ENCODE measurements around the gene SIN3A.
A peak's percentile ranks its signal among the peaks of the same experiment; 100 is the strongest.
"Not testable (repeated sequence)": the region's sequence is repeated elsewhere in the genome, so short reads cannot be mapped to it uniquely, and the experiment has no call there.

SIN3A gene

DNA sequence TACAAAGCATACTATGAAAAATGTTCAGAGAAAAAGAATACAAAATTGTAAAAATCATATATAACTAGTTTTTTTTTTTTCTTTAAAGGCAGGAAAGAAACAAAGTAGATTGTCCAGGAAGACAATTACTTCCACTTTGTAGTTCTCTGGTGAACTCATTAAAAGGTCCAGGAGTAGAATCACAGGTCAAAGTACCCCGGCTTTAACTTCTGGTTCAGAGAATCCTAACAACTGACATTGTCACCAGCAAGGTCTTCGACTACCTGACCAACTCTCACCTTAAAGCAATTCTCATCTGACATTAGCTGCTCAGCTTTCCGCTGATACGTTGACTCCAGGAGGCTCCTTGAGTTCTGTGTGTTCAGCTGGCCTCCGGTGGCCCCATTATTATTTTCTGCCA lies 67.5 kb downstream of the SIN3A start:
- DNase-seq (ENCODE audit: extremely low read depth in 1 of 2, low read depth in 1 of 2): not testable (repeated sequence)

DNA sequence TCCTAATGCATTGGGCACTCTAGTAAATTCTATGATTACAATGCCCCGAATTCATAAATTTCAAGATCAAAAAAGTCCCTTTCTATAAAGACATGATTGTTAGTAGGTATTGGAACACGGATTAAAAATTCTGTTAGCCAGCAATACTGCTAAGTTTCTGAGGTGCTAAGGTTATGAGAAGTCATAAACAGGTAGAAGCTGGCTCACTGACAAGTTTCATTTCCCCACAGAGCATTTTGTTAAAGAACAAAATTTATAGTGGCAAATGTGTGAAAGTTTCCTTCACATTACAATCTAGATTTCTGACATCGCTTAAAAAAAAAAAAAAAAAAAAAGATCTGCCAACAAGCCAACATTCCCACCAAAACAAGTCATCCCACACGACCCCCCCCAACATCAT lies 70.7 kb downstream of the SIN3A start:
- no peak for DNase-seq (ENCODE audit: extremely low read depth in 1 of 2, low read depth in 1 of 2)

DNA sequence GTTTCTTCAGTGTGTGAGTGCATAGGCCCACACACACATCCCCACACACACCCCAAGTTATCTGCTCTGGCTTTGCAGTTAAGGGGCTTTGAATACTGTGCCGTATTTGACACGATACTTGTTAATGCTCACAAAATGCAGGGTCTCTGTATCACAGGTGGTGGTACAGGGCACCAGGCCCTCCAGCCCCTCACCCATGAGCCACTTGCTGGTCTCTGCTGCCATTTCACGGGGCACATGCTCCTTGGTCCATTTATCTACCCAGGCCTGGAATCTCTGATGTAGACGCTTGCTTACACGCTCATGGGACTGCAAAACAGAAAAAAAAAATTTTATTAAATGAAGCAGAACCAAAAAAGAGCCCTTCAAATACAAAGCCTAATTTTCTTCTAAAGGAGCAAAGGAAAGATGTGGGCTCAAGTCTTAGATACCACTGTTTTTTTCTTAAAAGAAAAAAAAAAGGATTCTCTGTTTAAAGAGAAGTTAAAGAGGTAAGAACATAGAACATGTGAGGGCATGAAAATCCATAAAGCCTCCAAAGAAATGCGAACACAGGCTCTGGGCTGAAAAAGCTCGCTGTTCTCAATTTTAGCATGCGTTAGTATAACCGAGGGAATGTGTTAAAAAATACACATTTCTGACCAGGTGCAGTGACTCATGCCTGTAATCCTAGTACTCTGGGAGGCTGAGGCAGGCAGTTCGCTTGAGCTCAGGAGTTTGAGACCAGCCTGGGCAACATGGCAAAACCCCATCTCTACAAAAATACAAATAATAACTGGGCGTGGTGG lies 79.4 kb downstream of the SIN3A start:
- DNase-seq (ENCODE audit: extremely low read depth in 1 of 2, low read depth in 1 of 2): no peak

DNA sequence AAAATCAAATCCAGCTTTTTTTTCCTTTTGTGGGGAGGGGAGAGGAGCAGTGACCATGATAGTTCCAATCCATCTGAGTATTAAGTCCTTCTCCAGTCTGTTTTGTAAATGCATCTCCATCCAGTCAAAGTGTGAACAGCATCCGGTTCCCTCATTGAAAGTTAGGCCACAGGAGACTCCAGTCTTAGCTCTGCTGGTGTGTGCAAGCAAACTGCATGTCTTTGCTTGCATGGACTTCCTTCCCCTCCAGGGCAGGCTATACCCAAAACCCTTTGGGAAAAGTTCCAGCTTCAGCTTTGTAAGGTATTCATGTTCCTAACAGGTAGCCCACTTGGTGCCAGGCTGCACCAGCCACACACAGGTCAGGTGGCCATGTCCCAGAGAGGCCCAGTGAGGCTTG lies 80.0 kb downstream of the SIN3A start:
- no peak for DNase-seq (ENCODE audit: extremely low read depth in 1 of 2, low read depth in 1 of 2)

DNA sequence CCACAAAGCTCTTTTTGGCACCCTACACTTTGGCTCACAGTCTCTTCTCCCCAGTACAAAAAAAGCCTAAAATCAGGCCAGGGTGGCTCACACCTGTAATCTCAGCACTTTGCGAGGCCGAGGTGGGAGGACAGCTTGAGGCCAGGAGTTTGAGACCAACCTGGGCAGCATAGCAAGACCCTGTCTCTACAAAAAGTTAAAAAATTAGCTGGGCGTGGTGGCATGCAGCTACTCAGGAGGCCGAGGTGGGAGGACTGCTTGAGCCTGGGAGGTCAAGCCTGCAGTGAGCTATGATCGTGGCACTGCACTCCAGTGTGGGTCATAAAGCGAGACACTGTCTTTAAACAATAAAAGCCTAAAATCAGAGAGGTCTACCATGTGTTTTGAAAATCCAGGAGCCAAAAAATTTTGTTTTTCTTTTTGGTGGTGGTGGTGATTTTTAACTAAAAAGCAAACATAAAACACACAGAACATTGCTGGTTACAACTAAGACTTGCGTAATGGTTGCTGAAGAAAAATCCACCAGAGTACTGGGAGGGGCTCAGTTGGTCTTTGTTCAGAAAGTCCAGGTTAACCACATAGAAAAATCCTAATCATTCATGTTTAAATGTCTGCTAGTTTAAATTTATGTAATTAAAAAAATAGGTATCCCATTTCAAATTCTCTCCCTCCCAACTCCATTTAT lies 81.5 kb downstream of the SIN3A start:
- no peak for DNase-seq (ENCODE audit: extremely low read depth in 1 of 2, low read depth in 1 of 2)

DNA sequence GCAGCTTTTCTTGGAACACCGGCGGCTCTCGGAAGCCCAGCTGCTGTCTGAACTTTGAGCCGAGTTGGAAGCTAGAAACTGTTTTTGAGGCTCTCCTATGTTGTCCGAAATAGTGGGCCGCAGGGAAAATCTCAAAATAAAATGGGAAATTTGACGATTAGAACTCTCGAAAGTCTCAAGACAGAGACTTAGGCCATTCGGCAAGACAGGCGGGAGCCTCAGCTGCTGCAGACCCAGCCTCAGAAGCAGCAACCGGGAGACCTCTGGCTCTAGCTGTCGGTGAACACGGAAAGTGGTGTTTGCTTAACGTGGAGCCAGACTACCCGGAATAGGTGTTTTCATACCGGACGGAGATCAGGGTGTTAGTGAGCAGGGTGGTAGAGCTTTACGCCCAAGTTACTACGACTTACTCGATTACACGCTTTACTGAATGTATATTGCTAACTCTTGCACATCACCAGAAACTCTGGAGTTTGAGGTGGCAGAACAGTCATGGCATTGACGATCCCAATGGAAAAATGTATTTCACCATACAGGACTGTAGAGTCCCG lies 82.7 kb downstream of the SIN3A start:
- no peak for DNase-seq (ENCODE audit: extremely low read depth in 1 of 2, low read depth in 1 of 2)

DNA sequence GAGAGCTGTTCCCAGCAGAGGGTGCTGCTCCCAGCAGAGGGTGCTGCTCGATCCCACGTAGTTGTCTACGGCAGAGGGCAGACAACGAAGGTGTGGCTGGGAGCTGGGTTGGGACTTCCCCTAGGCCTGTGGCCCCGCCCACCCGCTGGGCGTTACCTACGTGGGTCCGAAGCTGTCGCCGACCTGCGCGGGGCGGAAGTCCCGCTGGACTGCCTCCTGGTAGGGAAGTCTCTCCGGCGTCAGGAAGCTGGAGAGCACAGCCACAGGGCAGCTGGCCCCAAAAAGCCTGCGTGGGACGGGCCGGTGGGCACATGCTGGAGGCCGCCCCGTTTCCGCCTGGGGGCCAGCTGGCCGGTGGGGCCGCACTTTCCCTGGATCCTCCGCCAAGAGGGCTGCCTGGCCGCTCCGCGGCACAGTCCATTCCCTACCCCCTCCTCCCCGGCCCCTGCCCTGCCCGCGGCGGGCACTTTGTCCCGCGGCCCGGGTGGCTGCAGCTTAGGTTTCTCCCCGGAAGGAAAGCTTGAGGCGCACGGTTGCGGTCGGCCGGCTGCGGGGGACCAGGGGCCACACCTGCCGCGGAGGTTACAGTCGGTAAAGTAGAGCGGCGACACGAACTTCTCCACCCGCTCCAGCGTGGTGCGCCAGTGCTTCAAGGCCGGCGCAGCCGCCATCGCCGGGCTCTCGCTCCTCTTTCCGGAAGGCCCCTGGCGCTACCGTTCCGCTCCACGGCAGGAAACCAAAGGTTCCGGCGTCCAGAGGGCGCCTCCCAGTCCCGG lies 83.4 kb downstream of the SIN3A start, which contains the start of gene MAN2C1:
TSS of gene MAN2C1 (minus strand) at position 695 of the 776 bp plus-strand sequence. CDS start at position 671, 24 bp downstream.
- DNase-seq (ENCODE audit: extremely low read depth in 1 of 2, low read depth in 1 of 2): peak; percentile 68 to 81

DNA sequence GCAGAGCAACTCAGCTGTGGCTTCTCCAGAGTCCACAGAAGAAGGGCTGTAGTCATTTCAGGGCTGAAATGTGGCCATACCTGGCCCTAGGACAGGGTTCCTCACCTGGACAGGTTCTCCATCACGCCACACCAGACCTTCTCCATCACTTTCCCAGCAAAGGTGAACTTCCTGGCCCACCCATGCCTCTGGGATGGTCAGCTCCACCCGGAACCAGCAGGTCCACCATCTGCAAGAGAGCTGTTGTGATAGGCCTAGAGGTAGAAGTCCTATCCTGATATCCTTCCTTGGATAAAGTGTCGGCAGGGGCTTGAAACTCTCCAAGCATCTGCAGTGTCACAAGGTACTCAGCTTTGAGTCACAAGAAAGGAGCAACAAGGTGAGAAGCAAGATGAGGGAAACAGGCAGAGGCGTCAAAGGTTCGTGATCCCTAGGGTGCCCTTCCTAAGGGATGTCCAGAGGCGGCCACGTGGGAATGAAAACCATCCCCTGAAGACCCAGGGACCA lies 84.0 kb downstream of the SIN3A start:
- DNase-seq (ENCODE audit: extremely low read depth in 1 of 2, low read depth in 1 of 2): no peak

DNA sequence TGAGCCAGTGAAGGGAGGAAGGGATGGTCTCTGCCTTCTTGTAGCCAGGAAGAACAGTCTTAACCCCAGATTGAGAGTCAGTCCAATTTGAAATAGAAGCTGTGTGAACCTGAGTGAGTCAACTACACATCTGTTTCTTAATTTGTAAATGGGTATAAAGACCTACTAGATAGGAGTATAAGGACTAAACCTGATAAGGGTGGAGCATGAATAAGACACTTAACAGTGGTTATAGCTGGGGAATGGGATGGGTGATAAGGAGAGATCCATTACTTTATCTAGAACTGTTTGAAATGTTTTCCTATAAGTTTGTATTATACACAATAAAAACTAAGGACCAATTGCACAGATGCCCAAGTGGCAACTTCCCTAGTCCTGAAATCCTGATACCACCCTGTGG lies 84.5 kb downstream of the SIN3A start:
- DNase-seq (ENCODE audit: extremely low read depth in 1 of 2, low read depth in 1 of 2): no peak

DNA sequence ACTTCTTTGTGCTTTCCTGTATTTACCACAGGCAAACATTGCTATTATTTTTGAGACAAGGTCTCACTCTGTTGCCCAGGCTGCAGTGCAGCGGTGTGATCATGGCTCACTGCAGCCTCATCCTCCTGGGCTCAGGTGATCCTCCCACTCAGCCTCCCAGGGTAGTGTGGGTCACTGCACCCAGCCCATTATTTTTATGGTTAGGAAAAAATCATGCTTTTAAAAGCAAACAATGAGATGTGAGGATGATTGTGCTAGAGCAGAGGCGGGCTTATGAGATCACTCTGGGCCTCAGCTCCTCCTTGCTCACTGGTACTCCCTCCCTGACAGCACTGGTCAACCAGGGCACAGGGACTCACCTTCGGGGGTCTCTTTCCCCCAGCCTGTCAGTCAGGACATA lies 85.3 kb downstream of the SIN3A start:
- DNase-seq (ENCODE audit: extremely low read depth in 1 of 2, low read depth in 1 of 2): no peak

DNA sequence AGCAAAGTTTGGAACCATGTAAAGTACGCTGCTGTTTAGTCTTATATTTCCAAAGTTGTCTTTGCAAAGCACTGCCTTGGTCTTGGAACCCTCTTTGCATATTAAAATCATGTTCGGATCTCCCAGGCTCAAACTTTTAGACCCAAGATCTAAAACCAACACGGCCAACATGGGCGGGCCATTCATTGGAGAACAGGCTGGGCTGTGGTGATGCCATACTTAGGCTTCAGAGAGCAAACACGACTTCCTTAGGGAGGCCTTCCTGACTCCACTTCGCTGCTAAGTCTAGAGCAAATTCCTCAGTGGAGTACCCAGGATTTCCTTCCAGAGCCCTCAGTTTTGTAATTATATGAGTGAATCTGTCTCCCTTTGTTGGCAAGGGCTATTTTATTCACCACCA lies 86.6 kb downstream of the SIN3A start:
- no peak for DNase-seq (ENCODE audit: extremely low read depth in 1 of 2, low read depth in 1 of 2)

DNA sequence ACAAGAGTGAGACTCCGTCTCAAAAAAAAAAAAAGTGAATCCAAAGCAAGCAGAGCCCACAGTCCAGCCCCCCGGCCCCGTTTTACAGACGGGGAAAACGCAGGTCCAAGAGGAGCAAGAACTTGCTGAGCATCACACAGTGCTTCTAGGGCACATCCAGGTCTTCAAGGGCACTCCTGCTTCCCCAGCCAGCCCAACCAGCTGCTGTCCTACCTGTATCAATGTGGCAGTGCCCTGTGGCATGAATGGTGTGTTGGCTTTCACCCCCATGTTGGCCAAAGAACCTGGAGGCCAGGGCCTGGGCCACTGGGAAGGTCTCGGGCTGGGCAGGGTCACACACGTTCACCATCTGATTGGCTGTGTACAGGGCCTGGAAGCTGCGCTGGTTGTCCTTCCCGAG lies 87.7 kb downstream of the SIN3A start:
- DNase-seq (ENCODE audit: extremely low read depth in 1 of 2, low read depth in 1 of 2): no peak

DNA sequence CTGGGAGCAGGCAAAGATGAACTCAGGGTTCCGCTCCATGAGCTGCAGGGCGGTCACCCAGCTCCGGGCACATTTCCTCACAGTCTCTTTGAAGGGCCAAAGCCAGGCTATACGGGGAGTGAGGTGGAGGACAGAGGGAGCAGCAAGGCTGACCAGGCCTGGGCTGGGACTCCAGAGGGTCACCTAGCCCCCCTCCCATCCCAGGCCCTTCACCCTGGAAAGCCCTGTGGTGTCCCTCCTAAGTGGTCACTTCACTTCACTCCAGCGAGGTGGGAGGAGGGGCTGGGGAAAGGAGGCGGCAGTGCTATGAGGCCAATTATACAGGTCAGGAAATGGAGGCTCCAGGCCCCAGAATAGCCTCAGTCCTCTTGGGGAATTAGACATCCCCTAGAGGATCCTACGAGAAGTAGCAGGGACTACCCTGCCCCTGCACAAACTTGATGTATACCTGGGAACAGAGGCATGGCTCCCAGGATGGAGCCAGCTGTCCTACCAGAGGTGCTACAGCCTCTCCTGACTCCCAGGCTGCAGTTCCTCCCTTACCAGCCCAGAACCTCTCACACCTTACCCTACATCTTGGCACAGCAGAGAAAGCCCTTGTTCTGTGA lies 88.7 kb downstream of the SIN3A start:
- DNase-seq (ENCODE audit: extremely low read depth in 1 of 2, low read depth in 1 of 2): no peak

DNA sequence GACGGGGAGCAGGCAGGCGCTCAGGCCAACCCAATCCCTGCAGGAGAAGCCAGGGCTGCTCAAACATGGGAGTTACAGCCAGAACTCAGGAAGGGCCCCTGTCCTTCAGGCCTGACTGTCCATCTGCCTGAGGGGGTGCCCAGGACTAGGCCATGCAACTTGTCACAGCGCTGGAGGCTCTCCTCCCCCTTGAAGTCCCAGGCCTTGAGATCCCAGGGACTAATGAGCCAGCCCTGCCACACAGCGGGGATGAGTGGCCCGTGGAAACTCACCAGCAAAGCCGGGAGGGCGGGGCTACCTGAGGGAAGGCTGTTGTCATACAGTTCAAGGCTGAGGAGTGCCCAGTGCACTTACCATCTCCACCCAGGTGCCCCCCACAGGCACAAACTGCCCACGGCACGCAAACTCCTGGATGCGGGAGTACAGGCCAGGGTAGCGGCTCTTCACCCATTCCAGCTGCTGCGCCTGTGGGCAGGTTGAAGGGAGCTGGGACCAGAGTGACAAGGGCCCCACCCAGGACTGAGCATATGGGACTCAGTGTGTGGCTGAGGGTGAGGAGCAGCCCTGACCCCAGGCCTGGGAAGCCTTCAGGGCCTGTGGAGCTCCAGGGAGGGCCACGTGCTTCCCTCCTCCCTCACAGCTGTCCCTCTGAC lies 89.4 kb downstream of the SIN3A start:
- DNase-seq (ENCODE audit: extremely low read depth in 1 of 2, low read depth in 1 of 2): no peak

DNA sequence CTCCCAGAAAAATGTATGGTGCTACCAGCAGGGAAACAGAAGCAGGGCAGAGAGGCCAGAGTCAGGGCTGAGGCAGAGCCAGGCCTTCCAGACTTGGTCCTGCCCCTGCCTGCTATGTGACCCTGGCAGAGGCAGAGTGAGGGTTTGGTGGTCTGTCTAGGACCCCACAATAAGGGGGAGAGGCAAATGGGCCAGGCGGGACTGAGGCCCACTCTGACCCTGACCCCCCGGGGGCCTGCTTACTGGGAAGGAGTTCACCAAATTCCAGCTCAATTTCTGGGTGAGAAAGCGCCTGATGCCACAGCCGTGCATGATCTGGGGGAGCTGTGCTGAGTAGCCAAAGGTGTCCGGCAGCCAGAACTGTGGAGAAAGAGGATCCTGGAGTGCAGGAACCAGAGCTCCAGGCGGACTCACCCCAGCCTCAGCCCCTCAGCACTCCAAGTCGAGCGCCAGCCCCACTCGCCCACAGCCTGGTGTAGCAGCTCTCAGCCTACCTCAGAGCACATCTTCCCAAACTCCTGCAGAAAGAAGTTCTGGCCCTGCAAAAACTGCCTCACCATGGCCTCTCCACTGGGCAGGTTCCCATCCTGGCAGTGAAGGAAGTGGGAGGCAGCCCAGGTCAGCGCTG lies 90.0 kb downstream of the SIN3A start:
- no peak for DNase-seq (ENCODE audit: extremely low read depth in 1 of 2, low read depth in 1 of 2)

DNA sequence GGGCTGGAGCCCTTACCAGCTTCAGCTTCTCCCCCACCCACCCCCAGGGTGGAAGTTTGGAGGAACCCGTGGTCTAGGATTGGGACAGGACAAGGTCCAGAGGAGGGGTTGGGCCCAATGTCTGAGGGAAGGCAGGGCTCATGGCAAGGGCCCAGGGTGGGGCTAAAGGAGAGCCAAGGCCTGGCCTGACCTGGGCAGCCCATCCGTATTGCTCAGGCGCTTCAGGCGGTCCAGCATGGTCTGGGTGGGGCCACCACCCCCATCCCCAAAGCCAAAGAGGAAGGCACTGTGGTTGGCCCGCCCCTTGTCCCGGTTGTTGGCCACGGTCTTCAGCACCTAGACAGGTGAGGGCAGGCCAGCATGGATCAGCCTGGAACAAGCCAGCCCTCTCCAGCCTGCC lies 90.6 kb downstream of the SIN3A start:
- no peak for DNase-seq (ENCODE audit: extremely low read depth in 1 of 2, low read depth in 1 of 2)

DNA sequence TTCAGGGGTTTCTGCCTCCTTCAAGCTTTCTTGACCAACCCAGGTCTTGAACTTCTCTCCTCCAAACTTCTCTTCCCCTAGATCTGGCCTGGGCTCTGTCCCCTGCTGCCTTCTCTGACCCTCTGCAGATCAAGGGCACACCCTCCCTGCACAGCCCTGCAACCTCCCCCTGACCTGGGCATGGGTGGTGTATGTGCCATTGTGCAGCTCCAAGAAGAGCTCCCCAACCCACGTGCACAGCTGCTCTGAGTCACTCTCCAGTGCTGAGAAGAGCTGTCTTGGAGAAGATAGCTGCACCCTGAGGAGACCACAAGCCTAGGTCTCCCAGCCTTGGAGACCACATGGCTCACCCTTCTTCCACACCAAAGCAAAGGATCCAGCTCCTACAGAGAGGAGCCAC lies 91.1 kb downstream of the SIN3A start:
- DNase-seq (ENCODE audit: extremely low read depth in 1 of 2, low read depth in 1 of 2): no peak

DNA sequence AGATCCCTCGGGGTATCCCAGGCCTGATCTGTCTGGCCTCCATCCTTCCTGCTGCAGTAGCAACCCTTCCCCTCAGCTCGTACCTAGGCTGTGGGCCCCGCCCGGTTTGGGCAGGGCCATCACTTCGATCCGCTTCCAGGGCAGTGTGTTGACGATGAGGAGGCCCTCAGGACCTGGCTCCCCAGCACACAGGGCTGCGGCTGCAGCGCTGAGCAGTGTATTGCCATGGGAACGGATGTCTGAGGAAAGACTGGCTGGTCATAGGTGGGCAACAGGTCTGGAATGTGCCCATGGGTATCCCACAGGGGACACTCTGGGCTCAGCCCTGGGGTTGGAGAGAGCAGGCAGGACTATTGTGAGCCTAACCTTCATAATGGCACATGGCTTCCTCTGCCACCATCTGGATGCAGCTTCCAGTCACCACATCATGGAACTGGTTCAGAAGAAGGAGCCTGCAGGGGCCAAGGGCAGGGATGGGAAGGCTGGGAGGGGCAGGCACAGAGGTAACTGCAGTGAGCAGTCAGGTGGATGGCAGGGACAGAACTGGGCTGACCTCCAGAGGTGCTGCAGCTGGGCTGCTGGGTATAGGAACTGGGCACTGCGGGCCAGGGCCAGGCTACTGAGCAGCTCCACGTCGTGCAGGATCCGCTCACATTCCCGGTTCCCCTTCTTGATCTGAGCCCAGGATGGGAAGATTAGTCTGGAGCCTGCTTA lies 91.8 kb downstream of the SIN3A start:
- no peak for DNase-seq (ENCODE audit: extremely low read depth in 1 of 2, low read depth in 1 of 2)
